ENCODE measurements around the gene SH3BGR. TPM values are rescaled to one million over a fixed set of nuclear protein-coding genes. Genes with fewer than 3 reads are reported as not detected.

The SH3BGR gene
- total and polyA plus RNA-seq, 4 donors, result 17.0 to 72.2 (median 39.8) TPM

- 0 to 16% methylated on average over 1 of the region's 1 CpG for WGBS, 2 donors
Measured at GRCh38 chr21:39489380-39489924, 37.7 kb downstream of the SH3BGR start.

GRCh38 chr21:39499156-39499555 lies 47.4 kb downstream of the SH3BGR start:
- 95 to 96% methylated on average over 1 of the region's 1 CpG for WGBS, 2 donors
- ATAC-seq (ENCODE audit: low FRiP score) (no peak), DNase-seq (no peak)
- no peaks in the 10 kb centered on the region for H3K27me3 ChIP-seq (ENCODE audit: control insufficient read depth in 1 of 2, insufficient read depth in 2 of 2, low read length in 1 of 2)
- H3K4me3 ChIP-seq (ENCODE audit: low read length in 2 of 2), result no peak overlapping the region
- H3K36me3 ChIP-seq (ENCODE audit: control insufficient read depth in 1 of 2, insufficient read depth in 2 of 2, low read length in 1 of 2), result no peaks in the 10 kb centered on the region
- peaks cover 0 to 1% of the 10 kb centered on the region in 2 donors for H3K4me1 ChIP-seq (ENCODE audit: control insufficient read depth in 1 of 2, insufficient read depth in 2 of 2, low read length in 2 of 2)
- no peaks in the 10 kb centered on the region for H3K9me3 ChIP-seq (ENCODE audit: control insufficient read depth, low read length)
- no peak overlapping the region for H3K27ac ChIP-seq (ENCODE audit: low read depth in 1 of 2, low read length in 2 of 2)
- intact Hi-C loops (cut with DNase I), result no loop called here

More at GRCh38 chr21:39489380-39489924, 37.7 kb downstream of the SH3BGR start:
- intact Hi-C loops (cut with DNase I), result no loop called here
- no peaks in the 10 kb centered on the region for H3K36me3 ChIP-seq (ENCODE audit: control insufficient read depth in 1 of 2, insufficient read depth in 2 of 2, low read length in 1 of 2)
- no peaks in the 10 kb centered on the region for H3K27me3 ChIP-seq (ENCODE audit: control insufficient read depth in 1 of 2, insufficient read depth in 2 of 2, low read length in 1 of 2)
- H3K9me3 ChIP-seq (ENCODE audit: control insufficient read depth, low read length), result no peaks in the 10 kb centered on the region
- H3K4me1 ChIP-seq (ENCODE audit: control insufficient read depth in 1 of 2, insufficient read depth in 2 of 2, low read length in 2 of 2), result peaks cover 0 to 2% of the 10 kb centered on the region in 2 donors
- ATAC-seq (ENCODE audit: low FRiP score) (no peak), DNase-seq (no peak)
- no peak overlapping the region for H3K4me3 ChIP-seq (ENCODE audit: low read length in 2 of 2)
- H3K27ac ChIP-seq (ENCODE audit: low read depth in 1 of 2, low read length in 2 of 2), result no peak overlapping the region

GRCh38 chr21:39502631-39503030 lies 50.9 kb downstream of the SH3BGR start:
- Histone ChIP-seq H3K36me3 (ENCODE audit: control insufficient read depth in 1 of 2, insufficient read depth in 2 of 2, low read length in 1 of 2) (no peaks in the 10 kb centered on the region), H3K27ac (ENCODE audit: low read depth in 1 of 2, low read length in 2 of 2) (peak overlapping the region; percentile 0 to 50), H3K4me3 (ENCODE audit: low read length in 2 of 2) (no peak overlapping the region), H3K9me3 (ENCODE audit: control insufficient read depth, low read length) (no peaks in the 10 kb centered on the region), H3K27me3 (ENCODE audit: control insufficient read depth in 1 of 2, insufficient read depth in 2 of 2, low read length in 1 of 2) (no peaks in the 10 kb centered on the region), H3K4me1 (ENCODE audit: control insufficient read depth in 1 of 2, insufficient read depth in 2 of 2, low read length in 2 of 2) (peaks cover 0 to 1% of the 10 kb centered on the region in 2 donors)
- ATAC-seq (ENCODE audit: low FRiP score) (peak; percentile 19), DNase-seq (no peak)
- WGBS, 2 donors, result 4 to 5% methylated on average over 7 of the region's 7 CpGs
- intact Hi-C loops (cut with DNase I), result no loop called here

- Histone ChIP-seq H3K27me3 (ENCODE audit: control insufficient read depth in 1 of 2, insufficient read depth in 2 of 2, low read length in 1 of 2) (no peaks in the 10 kb centered on the region), H3K4me1 (ENCODE audit: control insufficient read depth in 1 of 2, insufficient read depth in 2 of 2, low read length in 2 of 2) (peaks cover 0 to 1% of the 10 kb centered on the region in 2 donors), H3K36me3 (ENCODE audit: control insufficient read depth in 1 of 2, insufficient read depth in 2 of 2, low read length in 1 of 2) (no peaks in the 10 kb centered on the region), H3K27ac (ENCODE audit: low read depth in 1 of 2, low read length in 2 of 2) (no peak overlapping the region), H3K9me3 (ENCODE audit: control insufficient read depth, low read length) (no peaks in the 10 kb centered on the region), H3K4me3 (ENCODE audit: low read length in 2 of 2) (no peak overlapping the region)
- no peak for ATAC-seq (ENCODE audit: low FRiP score)
- intact Hi-C loops (cut with DNase I), result no loop called here
- DNase-seq, result no peak
- 24 to 46% methylated on average over 1 of the region's 1 CpG for WGBS, 2 donors
Measured at GRCh38 chr21:39503123-39503762, 51.5 kb downstream of the SH3BGR start.

GRCh38 chr21:39504230-39504629 lies 52.5 kb downstream of the SH3BGR start:
- WGBS, 2 donors, result 54 to 60% methylated on average over 6 of the region's 6 CpGs
- H3K27me3 ChIP-seq (ENCODE audit: control insufficient read depth in 1 of 2, insufficient read depth in 2 of 2, low read length in 1 of 2), result no peaks in the 10 kb centered on the region
- ATAC-seq (ENCODE audit: low FRiP score), result no peak

GRCh38 chr21:39510240-39510639 lies 58.5 kb downstream of the SH3BGR start:
- no peak for ATAC-seq (ENCODE audit: low FRiP score)
- no peak overlapping the region for H3K4me3 ChIP-seq (ENCODE audit: low read length in 2 of 2)
- no peak overlapping the region for H3K27ac ChIP-seq (ENCODE audit: low read depth in 1 of 2, low read length in 2 of 2)
- DNase-seq, result no peak
- peaks cover 0 to 1% of the 10 kb centered on the region in 2 donors for H3K36me3 ChIP-seq (ENCODE audit: control insufficient read depth in 1 of 2, insufficient read depth in 2 of 2, low read length in 1 of 2)
- 86 to 91% methylated on average over 1 of the region's 1 CpG for WGBS, 2 donors
- no peaks in the 10 kb centered on the region for H3K27me3 ChIP-seq (ENCODE audit: control insufficient read depth in 1 of 2, insufficient read depth in 2 of 2, low read length in 1 of 2)
- H3K4me1 ChIP-seq (ENCODE audit: control insufficient read depth in 1 of 2, insufficient read depth in 2 of 2, low read length in 2 of 2), result no peaks in the 10 kb centered on the region
- intact Hi-C loops (cut with DNase I), result no loop called here
- no peaks in the 10 kb centered on the region for H3K9me3 ChIP-seq (ENCODE audit: control insufficient read depth, low read length)

More at GRCh38 chr21:39504230-39504629, 52.5 kb downstream of the SH3BGR start:
- Histone ChIP-seq H3K9me3 (ENCODE audit: control insufficient read depth, low read length) (no peaks in the 10 kb centered on the region), H3K4me1 (ENCODE audit: control insufficient read depth in 1 of 2, insufficient read depth in 2 of 2, low read length in 2 of 2) (peaks cover 0 to 1% of the 10 kb centered on the region in 2 donors), H3K36me3 (ENCODE audit: control insufficient read depth in 1 of 2, insufficient read depth in 2 of 2, low read length in 1 of 2) (peaks cover 0 to 1% of the 10 kb centered on the region in 2 donors), H3K27ac (ENCODE audit: low read depth in 1 of 2, low read length in 2 of 2) (no peak overlapping the region), H3K4me3 (ENCODE audit: low read length in 2 of 2) (no peak overlapping the region)
- intact Hi-C loops (cut with DNase I), result no loop called here
- DNase-seq, result no peak

- no peaks in the 10 kb centered on the region for H3K4me1 ChIP-seq (ENCODE audit: control insufficient read depth in 1 of 2, insufficient read depth in 2 of 2, low read length in 2 of 2)
- 93 to 95% methylated on average over 3 of the region's 3 CpGs for WGBS, 2 donors
- ATAC-seq (ENCODE audit: low FRiP score) (no peak), DNase-seq (no peak)
- H3K27me3 ChIP-seq (ENCODE audit: control insufficient read depth in 1 of 2, insufficient read depth in 2 of 2, low read length in 1 of 2), result no peaks in the 10 kb centered on the region
- H3K9me3 ChIP-seq (ENCODE audit: control insufficient read depth, low read length), result no peaks in the 10 kb centered on the region
- no peak overlapping the region for H3K4me3 ChIP-seq (ENCODE audit: low read length in 2 of 2)
- intact Hi-C loops (cut with DNase I), result no loop called here
- peaks cover 0 to 1% of the 10 kb centered on the region in 2 donors for H3K36me3 ChIP-seq (ENCODE audit: control insufficient read depth in 1 of 2, insufficient read depth in 2 of 2, low read length in 1 of 2)
- no peak overlapping the region for H3K27ac ChIP-seq (ENCODE audit: low read depth in 1 of 2, low read length in 2 of 2)
Measured at GRCh38 chr21:39511102-39511501, 59.3 kb downstream of the SH3BGR start.

GRCh38 chr21:39513735-39514134 lies 62.0 kb downstream of the SH3BGR start:
- DNase-seq, result no peak
- Histone ChIP-seq H3K4me1 (ENCODE audit: control insufficient read depth in 1 of 2, insufficient read depth in 2 of 2, low read length in 2 of 2) (no peaks in the 10 kb centered on the region), H3K9me3 (ENCODE audit: control insufficient read depth, low read length) (no peaks in the 10 kb centered on the region), H3K4me3 (ENCODE audit: low read length in 2 of 2) (no peak overlapping the region), H3K27me3 (ENCODE audit: control insufficient read depth in 1 of 2, insufficient read depth in 2 of 2, low read length in 1 of 2) (no peaks in the 10 kb centered on the region), H3K36me3 (ENCODE audit: control insufficient read depth in 1 of 2, insufficient read depth in 2 of 2, low read length in 1 of 2) (peaks cover 0 to 1% of the 10 kb centered on the region in 2 donors), H3K27ac (ENCODE audit: low read depth in 1 of 2, low read length in 2 of 2) (no peak overlapping the region)
- 82 to 84% methylated on average over 1 of the region's 1 CpG for WGBS, 2 donors
- ATAC-seq (ENCODE audit: low FRiP score), result no peak
- intact Hi-C loops (cut with DNase I), result no loop called here

All from aorta (tissue), 5 donors.